Camera-type eye (tissue), 1 donor: ENCODE measurements around the gene MYO6. TPM values are rescaled to one million over a fixed set of nuclear protein-coding genes. Genes with fewer than 3 reads are reported as not detected.

Source experiments
- total RNA-seq: library from RNA; depleted of rRNA; stranded (reverse); fragments of >200 nt; gene quantifications from one replicate; pipeline ENCODE4 v1.2.3, GENCODE V29; 2014

Gene MYO6
- 33.9 TPM for total RNA-seq

GRCh38 chr6:75748743-75749538, at the start of gene MYO6:
TSS of gene MYO6 (plus strand) at chr6:75749239. CDS start at chr6:75817548, 68,309 bp downstream.

Other genes with a start within 250 kb of the MYO6 start
- 238 TPM for gene SENP6, start 147.4 kb upstream of the MYO6 start, total RNA-seq